ENCODE measurements around the gene SP7.
"Not testable (repeated sequence)": the region's sequence is repeated elsewhere in the genome, so short reads cannot be mapped to it uniquely, and the experiment has no call there.

SP7 gene

GRCh38 chr12:53345486-53346188 is 9.5 kb upstream of the SP7 start:
- DNase-seq: no peak

GRCh38 chr12:53344824-53345485 is 8.8 kb upstream of the SP7 start:
- peak; percentile 4 for DNase-seq

GRCh38 chr12:53344487-53344823 is 8.3 kb upstream of the SP7 start:
- no peak for DNase-seq

- no peak for DNase-seq
These were observed 7.8 kb upstream of the SP7 start for GRCh38 chr12:53343969-53344368.

GRCh38 chr12:53343449-53343848 is 7.3 kb upstream of the SP7 start:
- DNase-seq: no peak

DNA sequence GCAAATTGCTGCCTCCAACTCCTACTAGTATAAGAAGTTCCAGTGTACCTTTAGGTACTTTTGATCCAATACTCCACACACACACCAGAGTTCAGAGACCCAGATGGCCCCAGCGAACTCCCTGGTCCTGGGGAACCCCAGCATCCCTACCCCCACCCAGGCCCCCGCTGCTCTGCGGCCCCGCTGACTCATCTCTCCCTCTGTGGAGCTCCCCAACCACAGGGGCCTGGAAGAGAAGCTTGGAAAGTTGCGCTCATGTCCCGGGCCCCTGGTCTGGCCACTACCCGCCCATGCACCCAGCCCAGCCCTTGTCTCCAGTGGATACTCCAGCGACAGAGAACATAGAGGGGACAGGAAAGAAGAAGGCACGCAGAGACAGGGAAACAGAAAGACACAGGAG is 4.2 kb upstream of the SP7 start:
- DNase-seq: no peak

DNA sequence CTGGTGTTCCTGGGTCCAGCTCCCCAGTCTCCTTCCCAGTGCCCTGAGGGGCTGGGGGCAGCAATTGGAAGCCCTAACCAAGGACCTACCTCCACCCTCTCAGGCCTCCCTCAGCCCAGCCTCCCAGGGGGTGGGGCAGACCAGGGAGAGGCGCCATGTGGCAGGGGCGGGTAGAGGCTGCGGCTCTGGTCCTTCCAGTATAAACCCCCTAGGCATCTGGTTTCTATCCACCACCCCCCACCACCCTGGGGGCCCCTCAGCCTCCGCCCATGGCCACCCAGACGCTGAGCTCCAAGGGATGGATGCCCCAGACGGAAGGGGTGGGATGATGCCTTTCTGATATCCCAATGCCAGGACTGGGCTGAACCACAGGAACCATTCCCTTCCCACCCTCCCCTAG is 2.8 kb upstream of the SP7 start:
- no peak for DNase-seq

GRCh38 chr12:53338017-53338416 is 1.9 kb upstream of the SP7 start:
- no peak for DNase-seq

GRCh38 chr12:53334822-53335221 is 1.3 kb downstream of the SP7 start:
- no peak for DNase-seq

DNA sequence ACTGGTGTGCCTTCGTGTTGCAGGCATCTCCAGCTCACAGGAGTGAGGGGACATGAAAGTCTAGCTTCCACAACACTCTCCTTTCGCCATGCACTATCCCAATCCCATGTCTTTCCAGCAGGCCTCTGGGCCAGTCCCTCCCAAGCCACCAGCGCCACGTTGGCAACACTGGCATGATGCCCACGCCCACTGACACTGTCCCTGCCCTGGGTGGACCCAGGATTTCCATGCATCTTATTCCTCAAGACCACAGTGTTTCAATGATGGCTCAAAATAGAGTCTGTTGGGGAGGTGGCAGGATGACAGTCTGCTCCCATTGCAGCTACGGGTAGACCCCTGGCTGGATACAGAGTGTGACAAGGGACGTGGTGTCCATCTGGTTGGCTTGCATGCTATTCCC is 2.3 kb downstream of the SP7 start:
- DNase-seq: no peak

- DNase-seq: no peak
These were observed 2.9 kb downstream of the SP7 start for GRCh38 chr12:53333289-53333688.

DNA sequence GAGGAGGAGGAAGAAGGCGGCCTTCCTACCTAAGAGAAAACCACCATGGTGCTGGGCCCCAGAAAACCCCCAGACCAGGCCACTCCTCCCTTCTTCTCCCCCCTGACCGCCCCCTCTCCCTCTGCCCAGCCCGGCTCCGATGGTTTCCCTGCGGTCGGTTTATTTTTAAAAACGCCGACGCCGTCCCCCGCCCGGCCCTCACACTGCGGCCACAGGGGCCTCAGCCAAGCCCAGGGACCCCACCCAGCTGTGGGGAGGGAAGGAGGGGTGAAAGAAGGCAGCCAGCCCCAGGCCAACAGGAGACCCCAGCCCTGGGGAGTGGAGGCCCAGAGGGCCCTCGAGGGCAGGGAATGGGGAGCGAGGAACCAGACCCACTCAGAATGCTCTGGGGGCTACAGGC is 3.4 kb downstream of the SP7 start:
- DNase-seq: no peak

DNA sequence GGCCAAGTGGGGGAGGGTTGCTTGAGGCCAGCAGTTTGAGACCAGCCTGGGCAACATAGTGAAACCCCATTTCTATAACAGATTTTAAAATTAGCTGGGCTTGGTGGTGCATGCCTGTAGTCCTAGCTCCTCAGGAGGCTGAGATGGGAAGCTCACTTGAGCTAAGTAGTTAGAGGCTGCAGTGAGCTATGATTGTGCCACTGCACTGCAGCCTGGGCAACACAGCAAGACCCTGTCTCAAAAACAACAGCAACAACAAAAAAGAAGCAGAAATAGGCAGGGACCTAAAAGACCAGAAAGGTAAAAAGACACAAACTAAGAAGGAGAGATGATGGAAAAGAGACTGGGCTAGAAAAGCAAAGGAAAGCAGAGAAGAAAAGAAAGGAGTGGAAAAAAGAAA is 3.8 kb downstream of the SP7 start:
- DNase-seq: not testable (repeated sequence)

DNA sequence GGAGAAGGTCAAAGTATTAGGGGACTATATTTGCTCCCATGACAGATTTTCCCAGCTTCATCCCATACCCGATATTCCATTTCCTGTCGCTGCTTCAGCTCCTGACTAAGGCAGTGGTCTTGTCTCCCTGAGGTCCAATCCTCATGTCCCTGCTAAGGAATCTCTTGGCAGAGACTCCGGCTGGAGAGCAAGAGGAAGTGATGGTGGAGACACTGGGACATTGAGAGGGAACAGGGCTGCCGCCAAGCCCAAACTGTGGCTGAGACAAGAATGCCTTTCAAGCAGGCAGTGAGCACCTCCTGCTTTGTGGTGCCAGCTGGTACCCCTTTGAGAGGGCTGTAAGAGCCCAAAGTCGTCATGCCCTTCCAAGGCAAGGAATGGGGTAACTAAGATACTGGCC is 5.5 kb downstream of the SP7 start:
- no peak for DNase-seq

DNA sequence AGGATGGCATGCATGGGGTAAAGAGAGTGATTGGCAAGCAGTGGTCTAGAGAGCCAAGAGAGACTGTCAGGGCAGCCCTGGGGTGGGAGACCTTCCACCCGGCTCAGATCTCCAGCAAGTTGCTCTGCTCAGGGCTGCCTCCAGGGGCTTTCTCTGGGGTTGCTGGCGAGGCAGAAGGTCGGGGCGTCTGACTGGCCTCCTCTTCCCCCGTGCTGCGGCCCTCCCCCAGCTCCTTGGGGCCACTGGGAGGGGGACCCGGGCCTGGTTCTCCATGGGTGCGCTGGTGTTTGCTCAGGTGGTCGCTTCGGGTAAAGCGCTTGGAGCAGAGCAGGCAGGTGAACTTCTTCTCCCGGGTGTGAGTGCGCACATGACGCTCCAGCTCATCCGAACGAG is 8.1 kb downstream of the SP7 start:
- DNase-seq: no peak

DNA sequence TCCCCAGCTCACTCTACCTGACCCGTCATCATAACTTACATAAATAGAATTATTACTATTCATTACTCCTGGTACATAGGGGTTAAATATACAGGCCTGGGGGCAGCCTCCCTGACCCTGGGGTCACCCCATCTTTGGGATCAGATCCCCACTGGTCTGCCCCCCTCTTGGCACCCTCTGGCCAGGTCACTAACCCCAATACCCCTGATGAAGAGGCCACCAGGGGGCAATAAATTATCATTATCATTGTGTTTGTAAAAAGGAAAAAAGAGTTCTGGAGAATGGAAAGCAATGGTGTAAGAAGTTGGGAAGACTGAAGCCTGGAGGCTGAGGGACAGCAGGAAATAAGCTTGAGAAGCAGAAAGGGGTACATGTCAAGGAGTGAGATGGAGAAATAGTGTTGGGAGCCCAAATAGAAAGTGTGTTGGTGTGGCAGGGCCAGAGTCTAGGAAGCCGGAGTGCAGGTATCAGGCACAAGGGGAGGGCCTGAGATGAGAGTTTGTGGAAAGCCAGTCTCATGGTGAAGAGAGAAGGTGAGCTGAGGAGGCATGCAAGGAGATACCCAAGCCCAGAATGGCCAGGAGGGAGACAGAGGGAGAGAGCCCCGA is 8.6 kb downstream of the SP7 start:
- no peak for DNase-seq

DNA sequence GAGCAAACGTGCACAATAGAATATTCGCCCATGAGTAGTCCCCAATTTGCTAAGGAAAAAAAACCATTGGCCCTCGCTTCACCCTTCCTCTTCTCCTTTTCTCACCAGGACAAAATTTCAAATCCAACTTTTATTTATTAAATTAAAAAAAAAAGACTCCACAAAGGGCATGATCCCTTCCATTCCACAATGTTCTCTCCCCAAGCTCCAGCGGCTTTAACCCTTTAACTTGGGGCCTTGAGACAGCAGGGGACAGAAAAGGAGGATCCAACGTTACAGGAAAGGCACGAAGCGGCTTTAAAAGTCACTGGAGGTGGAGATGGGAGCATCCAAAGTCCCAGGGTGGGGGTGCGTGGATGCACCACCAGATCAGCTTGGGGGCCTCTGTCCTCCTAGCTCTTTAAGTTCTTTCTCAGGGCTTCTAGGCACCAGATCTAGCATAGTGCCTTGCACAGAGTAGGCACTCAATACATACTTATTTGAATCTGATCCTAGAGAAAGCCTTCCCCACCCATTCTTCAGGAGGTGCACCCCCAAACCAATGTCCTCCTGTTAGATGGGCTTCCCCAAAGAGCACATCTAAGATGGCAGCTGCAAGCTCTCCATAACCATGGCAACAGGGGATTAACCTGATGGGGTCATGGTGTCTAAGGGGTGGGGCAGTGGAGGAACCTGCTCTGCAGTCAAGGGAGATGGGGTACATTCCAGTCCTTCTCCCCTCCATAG is 9.5 kb downstream of the SP7 start:
- DNase-seq: no peak

DNA sequence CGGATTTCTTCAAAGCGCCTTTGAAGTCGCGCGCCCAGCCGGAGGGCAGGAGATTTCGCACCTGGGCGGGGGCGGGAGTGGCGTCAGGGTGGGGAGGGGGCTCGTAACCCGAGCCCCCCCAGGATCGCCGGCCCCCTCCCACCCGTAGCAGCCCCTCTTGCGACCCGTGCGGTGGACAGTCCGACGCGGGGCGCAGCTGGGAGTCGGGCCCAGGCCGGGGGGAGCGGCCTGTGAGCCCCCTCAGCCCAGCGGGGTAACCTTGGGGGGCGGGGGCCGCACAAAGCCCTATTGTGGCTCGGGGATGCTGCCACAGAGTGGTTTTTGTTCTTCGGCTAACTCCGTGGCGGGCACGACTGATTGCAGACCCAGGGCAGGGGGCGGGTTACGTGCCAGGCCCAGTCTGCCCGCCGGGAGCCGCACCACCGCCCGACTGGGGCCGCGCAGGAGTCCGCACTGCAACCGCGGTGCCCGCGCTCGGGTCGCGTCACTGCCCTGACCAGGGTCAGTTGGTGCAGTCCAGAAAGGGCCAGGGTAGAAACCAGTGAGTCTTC is 10.6 kb downstream of the SP7 start:
- DNase-seq: no peak

- DNase-seq: peak; percentile 55
These were observed 11.2 kb downstream of the SP7 start for GRCh38 chr12:53324779-53325510.

DNA sequence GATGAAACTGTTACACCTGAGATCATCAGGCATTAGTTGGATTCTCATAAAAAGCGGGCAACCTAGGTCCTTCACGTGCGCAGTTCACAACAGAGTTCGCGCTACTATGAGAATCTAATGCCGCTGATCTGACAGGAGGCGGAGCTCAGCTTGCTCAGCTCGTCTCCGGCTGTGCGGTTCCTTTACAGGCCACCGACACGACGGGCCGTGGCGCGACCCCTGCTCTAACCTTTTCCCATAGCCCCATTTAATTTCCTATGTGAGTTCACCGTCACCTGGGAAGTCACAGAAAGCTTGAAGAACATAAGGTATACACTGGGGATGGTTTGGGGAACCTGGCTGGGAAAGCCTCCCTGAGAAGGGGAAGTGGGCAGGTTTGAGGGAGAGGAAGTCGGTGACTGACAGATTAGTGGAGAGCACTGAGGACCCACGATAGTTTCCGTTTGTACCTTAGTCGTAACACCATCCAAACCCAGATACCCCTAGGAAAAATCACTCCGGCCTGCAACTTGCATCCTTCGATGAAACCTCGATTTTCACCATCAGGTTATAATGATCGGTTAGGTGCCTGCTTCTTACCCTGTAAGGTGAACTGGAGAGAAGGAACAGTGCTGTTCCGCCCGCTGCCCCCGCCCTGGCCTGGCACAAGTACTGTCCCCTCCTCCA is 11.9 kb downstream of the SP7 start:
- DNase-seq: no peak

DNA sequence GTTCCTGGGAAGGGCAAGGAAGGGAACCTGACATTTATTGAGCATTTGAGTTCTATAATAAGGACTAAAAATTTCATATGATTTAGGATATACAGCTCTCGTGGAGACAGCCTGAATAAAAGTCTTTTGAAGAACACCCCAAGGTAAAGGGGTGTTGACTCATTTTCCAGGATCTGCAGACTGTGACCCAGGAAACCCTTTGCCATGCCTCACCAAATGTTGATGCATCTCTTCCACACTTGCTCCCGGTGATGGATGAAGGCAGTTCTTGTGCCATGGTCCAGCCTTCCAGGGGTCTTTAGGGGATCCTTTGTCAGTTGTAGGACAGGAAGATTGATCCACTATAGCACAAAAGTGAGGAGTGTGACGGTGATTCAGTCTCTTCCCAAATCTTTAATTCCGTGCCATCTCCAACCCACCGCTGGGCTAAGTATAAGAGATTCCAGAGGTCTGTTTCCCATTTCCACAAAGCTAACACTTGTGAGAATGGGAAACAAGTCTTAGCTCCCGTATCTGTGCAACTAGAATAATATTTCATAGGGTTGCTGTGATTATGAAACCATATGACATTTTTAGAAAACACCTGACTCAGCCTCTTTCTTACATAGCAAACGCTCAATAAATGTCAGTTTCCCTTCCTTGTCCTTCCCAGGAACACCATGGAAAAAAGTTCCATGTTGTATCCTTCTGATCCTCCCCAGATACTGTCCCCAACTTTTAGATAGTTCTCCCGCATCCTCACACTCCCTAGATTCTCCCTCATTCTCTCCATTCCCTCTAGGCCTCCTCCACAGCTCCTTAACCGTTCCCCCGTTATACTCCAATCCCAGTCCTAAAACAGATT is 15.6 kb downstream of the SP7 start:
- DNase-seq: no peak

All from DMS79 treated with DMSO at 0.1 percent for 48 hours (cell line).